Amniotic stem cell (primary cell): ENCODE results near the gene TAF3.
"Not testable (repeated sequence)": the region's sequence is repeated elsewhere in the genome, so short reads cannot be mapped to it uniquely, and the experiment has no call there.

Source experiments
- DNase-seq: peaks from one replicate; lab custom pipeline; 2025; lab: John Stamatoyannopoulos, UW

TAF3 gene

DNA sequence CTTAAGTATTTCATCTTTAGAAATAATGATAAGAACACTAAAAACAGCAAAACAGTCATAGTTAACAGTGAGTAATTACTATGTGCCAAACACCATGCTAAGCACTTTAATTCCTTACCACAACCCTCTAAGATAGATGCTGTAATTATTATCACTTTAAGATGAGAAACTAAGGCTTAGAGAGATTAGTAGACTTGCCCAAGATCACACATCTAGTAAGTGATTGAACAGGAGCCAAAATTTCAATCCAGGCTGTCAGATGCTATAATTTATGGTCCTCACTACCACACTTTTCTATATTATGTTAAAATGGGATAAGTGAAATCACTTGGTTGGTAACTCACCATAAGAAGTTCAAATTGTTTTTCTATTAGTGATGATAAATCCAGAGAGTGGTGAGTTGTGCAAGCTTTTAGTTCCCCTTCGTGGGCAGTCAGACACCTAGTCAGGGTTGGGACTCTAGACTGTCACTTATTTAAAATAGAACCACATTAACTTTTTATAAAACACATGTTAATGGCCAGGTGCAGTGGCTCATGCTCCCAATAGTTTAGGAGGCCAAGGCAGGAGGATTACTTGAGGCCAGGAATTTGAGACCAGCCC lies 150.3 kb downstream of the TAF3 start:
- DNase-seq, result no peak

DNA sequence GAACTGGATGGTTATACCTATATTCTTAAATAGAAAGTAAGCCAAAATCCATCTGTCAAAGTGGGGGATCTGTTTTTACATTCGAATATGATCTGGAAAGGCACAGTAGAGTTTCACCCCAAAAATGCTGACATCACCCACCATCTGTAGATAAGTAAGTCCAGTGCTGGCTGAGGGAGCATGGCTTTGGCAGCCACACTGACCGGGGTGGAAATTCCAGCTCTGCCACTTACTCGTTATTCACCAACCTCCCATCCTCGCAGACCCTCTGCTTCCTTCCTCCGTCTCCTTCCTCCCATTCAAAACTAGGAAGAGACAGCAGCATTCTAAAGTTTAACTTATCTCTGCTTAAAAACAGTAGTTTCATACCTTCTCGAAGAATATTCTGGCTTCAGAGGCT lies 151.3 kb downstream of the TAF3 start:
- no peak for DNase-seq

DNA sequence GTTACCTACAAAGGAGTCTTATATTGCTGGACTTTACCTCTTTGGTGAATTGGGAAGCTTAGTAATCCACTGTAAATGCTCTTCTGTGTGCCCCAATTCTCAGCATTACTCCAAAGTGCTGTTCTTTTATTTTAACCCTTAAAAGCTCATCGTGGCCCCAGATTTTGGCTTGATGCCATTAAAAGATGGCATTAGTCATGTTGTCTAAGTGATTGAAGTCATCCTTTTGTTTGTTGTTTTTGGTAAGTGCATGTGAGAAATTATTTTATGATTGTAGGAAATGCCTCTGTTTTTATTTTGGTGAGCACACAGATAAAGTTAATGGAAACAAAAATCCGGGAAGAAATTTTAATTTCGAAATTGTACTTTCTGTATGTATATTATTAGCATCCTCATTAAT lies 153.6 kb downstream of the TAF3 start:
- DNase-seq, result no peak

DNA sequence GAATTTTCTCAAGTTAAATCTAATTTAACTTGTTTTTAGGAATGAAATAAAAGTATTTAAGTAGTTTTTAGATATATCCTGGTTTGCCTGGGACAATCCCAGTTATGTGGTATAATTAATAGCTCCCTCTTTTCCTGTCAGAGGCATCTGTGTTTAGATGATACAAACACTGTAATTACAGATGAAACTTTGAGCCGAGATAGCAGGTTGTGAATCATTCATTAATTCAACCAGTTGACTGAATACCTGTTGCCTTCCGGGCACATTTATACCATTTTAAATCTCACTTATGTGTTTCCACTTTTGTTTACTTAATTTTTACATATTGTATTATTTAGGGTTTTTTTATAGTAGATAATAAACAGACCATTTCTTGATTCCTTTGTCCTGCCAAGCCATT lies 154.1 kb downstream of the TAF3 start:
- no peak for DNase-seq

DNA sequence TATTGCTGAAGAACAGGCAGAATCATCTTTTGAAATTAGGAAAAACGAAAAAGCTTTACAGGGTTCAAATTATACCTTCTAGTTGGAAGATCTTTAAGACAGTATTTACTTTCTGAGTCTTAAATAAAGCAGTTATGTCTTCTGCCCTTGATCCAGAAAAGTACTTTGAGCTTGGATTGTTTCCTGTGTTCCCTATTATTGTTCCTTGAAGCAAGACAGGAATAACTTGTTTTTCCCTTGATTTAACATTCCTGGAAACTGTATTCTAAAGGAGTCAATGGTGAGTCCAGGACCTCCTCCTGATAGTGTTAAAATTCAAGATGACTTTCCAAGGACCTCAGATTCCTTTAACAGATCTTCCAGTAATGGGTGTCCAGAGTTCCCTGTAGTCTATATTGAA lies 161.9 kb downstream of the TAF3 start:
- no peak for DNase-seq

DNA sequence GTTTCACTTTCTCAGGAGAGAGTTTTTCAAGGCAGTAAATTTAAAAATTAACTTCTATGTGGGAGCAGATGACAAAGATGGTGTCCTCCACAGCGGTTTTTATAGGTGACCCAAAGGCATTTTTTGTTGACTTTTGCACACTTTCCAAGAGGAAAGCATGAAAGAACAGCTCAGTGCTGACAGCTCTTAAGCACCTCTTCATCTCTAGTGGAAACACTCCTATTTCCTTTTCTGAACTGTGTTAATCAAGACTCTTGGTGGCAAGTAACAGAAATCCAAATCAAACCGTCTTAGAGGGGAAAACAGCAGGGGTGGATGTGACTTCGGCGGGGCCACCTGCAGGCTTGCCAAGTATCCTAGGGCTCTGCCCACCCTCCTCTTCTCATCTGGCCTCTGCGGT lies 164.4 kb downstream of the TAF3 start:
- DNase-seq, result no peak

DNA sequence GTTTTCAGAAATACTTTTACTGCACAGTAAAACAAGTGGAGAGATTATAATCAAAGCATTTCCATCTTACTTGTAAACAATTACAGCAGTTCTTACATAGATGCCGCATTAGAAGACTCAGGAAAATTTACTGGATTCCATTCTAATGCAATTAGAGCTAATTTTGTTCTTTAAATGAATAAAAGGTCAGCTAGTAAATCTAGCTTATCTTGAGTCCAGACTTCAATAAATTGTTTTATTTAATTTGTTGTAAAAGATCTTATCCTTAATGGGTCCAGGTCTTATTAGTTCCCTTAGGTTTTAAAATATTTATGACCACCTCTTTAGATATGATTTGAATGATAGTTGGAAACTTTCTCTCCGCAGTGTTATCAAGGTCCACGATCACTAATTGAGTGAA lies 166.0 kb downstream of the TAF3 start:
- no peak for DNase-seq

DNA sequence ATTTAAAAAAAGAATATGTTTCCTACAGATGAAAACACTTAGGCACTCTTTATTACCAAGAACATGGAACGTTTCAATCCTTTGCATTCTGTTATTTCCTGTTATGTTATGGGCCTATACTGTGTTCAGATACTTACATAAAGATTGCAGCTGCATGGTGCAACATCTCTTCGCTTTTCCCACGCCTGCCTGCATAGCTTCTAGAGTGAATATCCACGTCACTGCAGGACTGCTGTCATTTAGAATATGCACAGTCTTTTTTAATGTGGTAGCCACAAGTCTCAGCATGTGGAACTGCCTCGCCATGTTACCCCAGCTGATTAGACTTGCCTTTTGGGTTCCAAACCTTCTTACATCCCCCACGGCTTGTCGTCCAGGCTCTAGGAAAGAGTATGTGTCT lies 166.6 kb downstream of the TAF3 start:
- DNase-seq, result no peak

DNA sequence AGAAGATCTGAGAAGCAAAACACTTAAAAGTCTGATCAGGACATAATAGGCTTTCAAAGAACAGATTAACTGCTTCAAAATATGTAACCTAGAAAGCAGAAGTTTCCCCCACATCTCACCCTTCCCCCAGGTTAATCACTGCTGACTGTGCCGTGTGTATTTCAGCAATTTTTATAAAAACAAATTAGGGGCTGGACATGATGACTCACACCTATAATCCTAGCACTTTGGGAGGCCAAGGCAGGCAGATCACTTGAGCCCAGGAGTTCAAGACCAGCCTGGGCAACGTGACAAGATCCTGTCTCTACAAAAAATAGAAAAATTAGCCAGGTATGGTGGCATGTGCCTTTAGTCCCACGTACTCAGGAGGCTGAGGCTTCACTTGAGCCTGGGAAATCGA lies 168.5 kb downstream of the TAF3 start:
- DNase-seq, result no peak

DNA sequence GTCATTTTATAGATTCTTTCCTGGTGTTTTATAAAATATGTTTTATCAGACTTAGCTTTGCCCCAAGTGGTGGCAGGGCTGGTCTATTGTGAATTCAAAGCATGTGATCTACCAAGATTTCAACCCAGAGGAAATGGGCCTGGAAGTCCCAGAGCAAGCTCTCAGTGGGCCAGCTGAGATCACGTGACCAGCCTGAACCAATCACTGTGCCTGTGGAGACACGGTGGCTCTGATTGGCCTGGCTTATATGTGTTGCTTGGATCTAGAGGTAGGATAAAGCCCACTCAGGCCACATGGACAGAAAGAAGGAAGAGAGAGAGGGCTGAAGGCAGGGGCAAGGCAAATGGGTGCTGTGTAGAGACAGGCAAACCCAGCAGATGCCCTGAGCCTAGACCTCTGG lies 170.7 kb downstream of the TAF3 start:
- DNase-seq, result no peak

DNA sequence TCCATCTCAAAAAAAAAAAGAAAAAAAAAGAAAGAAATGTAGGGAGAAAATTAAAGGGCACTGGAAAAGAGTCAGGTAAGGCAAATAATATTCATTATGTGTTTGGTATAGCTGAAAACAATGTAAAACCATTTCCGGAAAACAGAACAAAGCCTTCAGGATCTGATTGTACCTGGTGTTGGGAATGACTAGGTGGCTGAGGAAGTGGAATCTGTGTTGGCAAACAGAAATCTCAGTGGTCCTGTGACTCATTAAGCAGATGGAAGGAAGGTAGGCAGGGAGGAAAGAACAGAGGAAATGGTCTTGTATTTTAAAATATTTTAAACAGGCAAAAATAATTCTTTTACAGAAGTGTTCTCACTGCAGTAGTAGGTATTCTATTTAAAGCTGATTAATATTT lies 180.5 kb downstream of the TAF3 start:
- DNase-seq, result no peak

DNA sequence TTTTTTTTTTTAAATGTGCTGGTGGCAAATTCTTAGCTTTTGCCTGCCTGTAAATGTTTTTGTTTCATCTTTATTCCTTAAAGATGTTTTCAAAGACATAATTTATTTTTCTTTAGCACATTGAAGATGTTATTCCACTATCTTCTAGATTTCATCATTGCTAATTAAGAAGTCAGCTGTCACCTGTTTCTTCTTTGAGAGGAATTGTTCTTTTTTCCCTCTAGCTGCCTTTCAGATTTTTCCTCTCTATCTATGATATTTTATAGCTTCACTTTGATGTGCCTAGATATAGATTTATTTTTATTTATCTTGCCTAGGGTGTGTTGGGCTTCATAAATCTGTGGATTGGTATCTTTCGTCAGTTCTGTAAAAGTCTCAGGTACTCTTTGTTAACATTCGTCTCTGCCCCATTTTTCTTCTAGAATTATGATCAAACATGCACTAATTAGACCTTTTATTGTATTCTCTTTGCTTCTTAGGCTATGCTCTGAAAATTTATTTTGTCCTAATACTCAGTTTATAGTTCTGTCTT lies 186.2 kb downstream of the TAF3 start:
- DNase-seq, result no peak

DNA sequence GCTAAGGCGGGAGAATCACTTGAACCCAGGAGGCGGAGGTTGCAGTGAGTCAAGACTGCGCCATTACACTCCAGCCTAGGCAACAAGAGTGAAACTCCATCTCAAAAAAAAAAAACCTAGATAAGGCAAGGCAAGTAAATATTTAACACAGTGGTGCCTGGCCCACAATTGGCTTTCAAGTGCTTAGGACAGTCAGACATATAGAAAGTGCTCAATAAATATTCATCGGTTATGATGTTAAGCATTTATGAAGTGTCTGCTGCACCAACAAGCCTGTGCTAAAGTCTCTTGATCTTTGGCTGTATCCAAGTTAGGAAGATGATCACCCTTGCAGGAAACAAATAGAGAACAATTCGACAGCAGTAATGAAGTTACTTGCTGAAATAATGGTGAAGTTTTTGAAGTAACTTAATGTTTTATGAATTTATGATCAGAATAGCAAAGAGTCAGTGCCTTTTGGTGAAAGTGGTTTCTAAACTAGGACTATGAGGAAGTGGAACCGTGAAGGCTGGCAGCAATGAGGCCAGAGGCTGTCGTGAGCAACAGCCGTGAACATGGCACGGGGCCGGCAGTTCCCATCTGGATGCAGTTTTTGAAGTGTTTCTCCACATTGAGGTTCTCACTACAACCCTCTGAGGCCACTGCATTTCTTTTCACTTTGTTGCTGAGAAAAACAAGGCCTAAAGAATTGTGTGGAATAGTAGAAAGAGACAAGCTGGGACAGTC lies 188.1 kb downstream of the TAF3 start:
- no peak for DNase-seq

DNA sequence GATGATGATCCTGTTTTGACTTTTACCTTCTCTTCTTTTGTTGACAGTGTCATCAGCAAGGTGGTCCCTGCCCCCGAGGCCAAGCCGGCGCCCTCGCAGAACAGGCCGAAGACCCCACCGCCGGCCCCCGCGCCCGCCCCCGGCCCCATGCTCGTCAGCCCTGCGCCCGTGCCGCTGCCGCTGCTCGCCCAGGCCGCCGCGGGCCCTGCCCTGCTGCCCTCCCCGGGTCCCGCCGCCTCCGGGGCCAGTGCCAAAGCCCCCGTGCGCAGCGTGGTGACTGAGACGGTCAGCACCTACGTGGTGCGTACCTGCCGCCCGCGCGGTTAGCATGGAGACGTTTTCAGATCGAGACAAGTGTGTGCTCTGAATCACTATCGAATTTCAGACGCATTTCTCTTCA lies 190.7 kb downstream of the TAF3 start:
- DNase-seq, result no peak

DNA sequence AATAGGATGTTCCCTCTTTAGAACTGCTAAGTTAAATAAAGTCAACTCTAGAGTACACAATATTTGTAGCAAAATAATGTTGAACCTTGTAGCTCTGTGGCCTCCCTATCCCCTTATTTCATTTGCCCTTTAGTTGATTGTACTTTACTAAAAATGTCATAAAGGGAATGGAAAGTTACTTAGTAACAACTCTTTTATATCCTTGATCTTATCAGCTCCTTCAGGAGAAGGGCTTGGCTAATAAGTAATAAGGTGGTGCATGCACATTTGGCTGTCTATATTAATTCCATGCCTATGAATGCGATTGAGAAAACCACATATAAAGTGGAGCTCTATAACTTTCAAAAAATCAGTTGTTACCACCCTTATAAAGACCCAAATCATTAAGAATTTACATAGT lies 194.7 kb downstream of the TAF3 start:
- no peak for DNase-seq

DNA sequence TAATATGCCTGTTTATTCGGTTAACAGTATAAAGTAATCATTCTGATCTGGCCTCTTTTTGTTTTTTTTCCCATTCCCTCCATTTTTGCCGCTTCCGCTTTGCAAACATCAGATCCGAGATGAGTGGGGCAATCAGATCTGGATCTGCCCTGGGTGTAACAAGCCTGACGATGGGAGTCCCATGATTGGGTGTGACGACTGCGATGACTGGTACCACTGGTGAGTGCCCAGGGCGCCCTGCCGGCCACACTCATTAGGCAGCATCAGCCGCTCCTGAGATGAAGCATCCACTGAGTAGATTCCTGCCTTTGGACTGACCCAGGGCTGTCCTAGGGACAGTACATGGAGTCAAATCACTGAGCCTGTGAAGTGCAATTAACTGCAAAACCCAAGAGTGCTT lies 195.3 kb downstream of the TAF3 start:
- no peak for DNase-seq

DNA sequence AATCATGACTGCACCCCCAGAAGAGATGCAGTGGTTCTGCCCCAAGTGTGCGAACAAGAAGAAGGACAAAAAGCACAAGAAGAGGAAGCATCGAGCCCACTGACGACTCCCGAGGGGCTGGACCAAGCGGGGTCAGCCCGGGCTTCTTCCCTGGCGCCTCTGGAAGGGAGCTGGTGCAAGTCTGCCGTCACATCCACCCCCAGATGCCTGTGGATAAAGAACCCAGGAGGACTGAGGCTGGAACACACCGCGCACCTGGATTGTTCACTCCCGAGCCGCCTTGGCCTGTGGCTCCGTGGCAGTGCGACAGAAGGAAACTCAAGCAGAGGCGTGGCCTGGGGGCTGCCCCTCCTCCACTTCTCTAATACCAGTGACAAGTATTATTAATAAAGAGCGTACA lies 196.3 kb downstream of the TAF3 start:
- DNase-seq, result no peak

DNA sequence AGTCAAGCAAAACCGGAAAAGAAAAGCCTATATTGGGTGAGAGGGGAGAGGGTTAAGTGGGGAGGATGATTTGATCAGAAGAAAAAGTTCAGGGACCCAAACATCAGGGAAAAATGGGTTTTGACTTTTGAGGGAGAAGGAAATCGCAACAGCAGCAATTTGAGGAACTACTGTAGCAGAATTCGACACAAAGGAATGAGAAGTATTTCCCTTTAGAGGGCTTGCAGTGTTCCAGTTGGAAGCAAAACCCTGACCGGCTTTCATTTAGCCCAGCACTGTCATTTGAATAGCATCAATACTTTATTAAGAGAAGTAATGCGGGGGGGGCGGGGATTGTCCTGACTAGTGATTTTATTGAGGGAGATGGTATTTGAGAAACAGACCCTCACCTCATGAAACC lies 199.0 kb downstream of the TAF3 start:
- DNase-seq, result no peak

DNA sequence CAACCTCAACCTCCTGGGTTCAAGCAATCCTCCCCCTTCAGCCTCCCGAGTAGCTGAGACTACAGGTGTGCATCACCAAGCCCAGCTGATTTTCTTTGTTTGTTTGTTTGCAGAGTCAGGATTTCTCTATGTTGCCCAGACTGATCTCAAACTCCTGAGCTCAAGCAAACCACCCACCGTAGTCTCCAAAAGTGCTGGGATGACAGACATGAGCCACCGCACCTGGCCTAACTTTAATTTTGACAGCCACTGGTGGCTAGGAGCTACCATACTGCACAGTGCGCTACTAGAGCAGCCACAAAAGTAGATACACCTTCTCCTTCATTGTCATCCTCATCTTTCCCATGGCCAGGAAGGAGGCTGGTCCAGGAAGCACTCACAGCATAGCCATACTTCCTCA lies 205.0 kb downstream of the TAF3 start:
- no peak for DNase-seq

DNA sequence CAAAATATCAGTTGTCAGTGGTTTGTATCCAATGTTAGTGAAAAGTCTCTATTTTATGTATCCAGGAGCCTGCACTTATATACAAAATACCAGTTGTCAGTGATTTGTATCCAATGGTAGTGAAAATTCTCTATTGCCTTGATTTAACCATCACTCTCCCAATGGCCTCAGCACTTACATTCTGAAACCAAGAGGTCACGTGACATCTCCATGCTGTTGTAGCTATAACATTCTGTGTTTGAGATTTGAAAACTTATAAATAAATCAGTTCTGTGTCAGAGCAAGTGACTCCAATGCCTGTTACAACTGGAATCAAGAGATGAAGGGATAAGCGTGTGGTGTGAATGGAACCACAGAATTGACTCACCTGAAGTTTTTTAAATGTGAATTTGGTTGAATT lies 205.5 kb downstream of the TAF3 start:
- DNase-seq, result no peak

DNA sequence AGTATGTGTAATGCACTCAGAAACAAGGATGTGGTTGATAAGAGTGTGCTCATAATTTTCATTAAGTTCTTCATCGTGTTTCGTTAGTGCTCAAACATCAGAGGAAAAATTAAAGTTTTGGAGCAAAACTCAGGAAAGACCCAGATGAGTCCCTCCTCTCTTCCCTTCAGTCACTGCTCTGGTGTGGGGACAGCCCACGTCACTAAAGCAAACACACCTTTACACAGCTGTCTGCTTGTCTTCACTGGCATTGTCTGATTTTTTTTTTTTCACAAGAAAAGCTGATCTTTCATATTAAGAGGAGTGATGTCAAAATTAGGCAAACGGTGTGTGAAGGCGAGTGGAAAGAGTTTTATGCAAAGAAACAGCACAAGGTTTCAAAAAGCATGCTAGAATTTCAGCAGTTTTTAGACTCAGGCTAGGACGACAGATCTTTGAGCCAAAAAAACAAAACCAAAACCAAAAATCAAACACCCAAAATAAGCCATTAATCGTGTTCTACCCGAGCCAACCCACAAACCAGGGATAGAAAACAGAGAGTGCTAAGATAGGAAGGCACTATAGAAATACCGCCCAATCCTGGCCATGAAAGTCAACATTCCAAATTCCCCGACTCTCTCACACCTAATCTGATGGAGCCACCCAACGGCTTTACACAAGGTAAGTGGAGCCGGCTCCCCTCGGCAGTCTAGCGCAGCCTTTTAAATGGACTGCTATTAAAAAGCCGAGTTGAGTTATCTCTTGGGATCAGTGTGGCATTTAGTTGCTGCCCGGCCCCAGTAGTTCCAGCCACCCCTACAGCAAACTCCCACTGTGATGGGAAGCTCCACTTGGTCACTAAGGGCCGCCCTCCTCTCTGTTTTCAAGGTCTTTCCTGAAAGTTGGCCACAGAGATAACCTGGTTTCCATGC lies 208.3 kb downstream of the TAF3 start:
- no peak for DNase-seq

DNA sequence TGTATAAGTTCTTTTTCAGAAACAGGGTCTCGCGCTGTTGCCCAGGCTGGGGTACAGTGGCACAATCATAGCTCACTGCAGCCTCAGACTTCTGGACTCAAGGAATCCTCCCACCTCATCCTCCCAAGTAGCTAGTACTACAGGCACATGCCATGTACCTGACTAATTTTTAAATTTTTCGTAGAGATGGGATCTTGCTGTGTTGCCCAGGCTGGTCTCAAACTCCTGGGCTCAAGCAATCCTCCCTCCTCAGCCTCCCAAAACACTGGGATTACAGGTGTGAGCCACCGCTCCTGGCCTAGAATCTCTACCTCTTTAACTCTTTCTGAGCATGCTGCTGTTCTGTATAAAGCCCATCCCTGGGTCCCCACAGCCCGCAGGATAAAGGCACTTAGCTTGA lies 212.9 kb downstream of the TAF3 start:
- DNase-seq, result not testable (repeated sequence)

DNA sequence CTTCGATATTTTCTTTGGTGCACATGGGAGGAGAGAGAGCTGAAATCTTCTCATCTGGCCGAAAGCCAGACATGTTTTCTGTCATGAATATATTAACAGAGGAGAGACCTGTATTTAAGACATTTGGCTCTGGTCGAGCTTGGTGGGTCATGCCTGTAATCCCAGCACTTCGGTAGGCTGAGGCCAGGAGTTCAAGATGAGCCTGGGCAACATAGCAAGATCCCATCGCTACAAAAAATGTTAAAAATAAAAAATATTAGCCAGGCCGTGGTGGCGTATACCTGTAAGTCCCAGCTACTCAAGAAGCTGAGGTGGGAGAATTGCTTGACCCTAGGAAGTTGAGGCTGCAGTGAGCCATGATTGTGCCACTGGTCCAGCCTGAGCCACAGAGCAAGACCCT lies 214.3 kb downstream of the TAF3 start:
- DNase-seq, result no peak
